Testis (tissue), 3 donors: ENCODE data around the gene MAP7. TPM values are rescaled to one million over a fixed set of nuclear protein-coding genes. Genes with fewer than 3 reads are reported as not detected.

ENCODE experiments used
- DNase-seq: peaks from one replicate; pipeline ENCODE4 v3.0.0-alpha.2; 2019
- H3K27ac ChIP-seq, 2 donors: fragments of 200-600 bp; sonication (generic); one replicate each; pipeline ENCODE4 v1.5.1; 2019
- H3K27me3 ChIP-seq: fragments of 200-600 bp; sonication (generic); one replicate; pipeline ENCODE4 v1.5.1; 2019
- H3K36me3 ChIP-seq: fragments of 200-600 bp; sonication (generic); one replicate; pipeline ENCODE4 v1.5.1; 2017; ENCODE audit warnings: low read depth; ENCODE audit errors: missing control alignments
- H3K4me1 ChIP-seq: fragments of 200-600 bp; sonication (generic); one replicate; pipeline ENCODE4 v1.5.1; 2019
- H3K4me3 ChIP-seq, 2 donors: fragments of 200-600 bp; sonication (generic); one replicate each; pipeline ENCODE4 v1.5.1; 2017 to 2019
- H3K9me3 ChIP-seq: fragments of 200-600 bp; sonication (generic); one replicate; pipeline ENCODE4 v1.5.1; 2017
- CTCF ChIP-seq, 3 experiments: fragments of 450-650 bp in 2 of 3; fragments of 200-600 bp in 1 of 3; sonication (generic) in 1 of 3; IDR thresholded peaks; one replicate each; pipeline ENCODE4 v1.5.1; 2016 to 2019; ENCODE audit warnings: antibody characterized with exemption in 3 of 3, mild to moderate bottlenecking in 2 of 3, moderate library complexity in 1 of 3
- POLR2A ChIP-seq: fragments of 450-650 bp; IDR thresholded peaks from one replicate; pipeline ENCODE4 v1.6.1; 2017; ENCODE audit warnings: antibody characterized with exemption, mild to moderate bottlenecking, moderate library complexity
- WGBS, 2 donors: methylation state at CpG; one replicate each; pipeline ENCODE4 v1.1.5; 2018; 5-methylcytosine and 5-hydroxymethylcytosine counted together
- intact Hi-C: fragments of 100-400 bp; cut with DNase I; formaldehyde crosslinking; loops from one replicate; pipeline ENCODE4 v1.15.1; 2023; ENCODE audit warnings: low total_unique reads
- polyA plus RNA-seq: library from polyadenylated mRNA; stranded (reverse); fragments of 350-450 nt; fragmentation: Illumina TruSeq; extraction: RNeasy Lipid Tissue Mini Kit (QIAGEN cat#74804); gene quantifications from one replicate; pipeline ENCODE4 v1.2.3, GENCODE V29; 2014; ENCODE audit warnings: low read depth, low replicate concordance; ENCODE audit not compliant: insufficient read depth
- total RNA-seq, 2 donors: library from RNA; depleted of rRNA; stranded (reverse); fragments of >200 nt; gene quantifications; one replicate each; pipeline ENCODE4 v1.2.3, GENCODE V29; 2016

MAP7 gene
- total and polyA plus RNA-seq, 3 donors from 2014 or later: 38.5 to 61.4 (median 48.7) TPM

DNA sequence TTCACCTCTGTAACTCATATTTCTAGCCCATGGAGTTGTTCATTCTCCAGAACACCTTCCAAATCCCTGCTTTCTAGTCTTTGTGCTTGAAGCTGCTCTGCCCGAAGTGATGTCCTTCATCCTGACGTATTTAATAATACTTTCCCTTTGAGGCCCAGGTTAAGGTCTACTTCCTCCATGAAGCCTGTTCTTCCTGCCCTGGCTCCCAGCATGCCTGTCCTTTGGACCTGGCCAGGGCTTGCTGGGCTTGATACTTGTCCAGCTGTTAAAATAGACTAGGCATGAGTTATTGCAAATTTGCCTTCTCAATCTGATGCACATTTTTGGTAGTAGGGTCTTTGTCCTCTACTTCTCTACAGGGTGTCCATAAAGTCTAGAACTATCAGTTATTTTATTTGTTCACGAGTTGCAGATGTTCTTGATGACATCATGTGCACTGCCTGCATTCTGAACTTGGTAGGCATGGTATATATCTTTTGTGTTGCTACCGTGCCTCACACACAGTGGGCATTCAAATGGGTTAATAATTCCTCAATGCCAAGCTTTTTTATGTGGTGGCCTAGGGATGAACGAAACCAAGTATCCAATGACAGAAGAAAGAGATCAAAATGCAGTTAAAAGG, 3.1 kb upstream of the MAP7 start:
- 65 to 69% methylated on average over 5 of the region's 5 CpGs for WGBS, 2 donors
- TF ChIP-seq CTCF (IDR thresholded peaks at IDR 0.05) (no peak), POLR2A (no peak)
- intact Hi-C loops: no loop called here
- H3K9me3 ChIP-seq: no peaks in the 10 kb centered on the region
- no peak for DNase-seq
- H3K27me3 ChIP-seq: no peaks in the 10 kb centered on the region
- H3K36me3 ChIP-seq: no peaks in the 10 kb centered on the region
- H3K27ac ChIP-seq: no peak overlapping the region
- H3K4me1 ChIP-seq: peaks cover 13% of the 10 kb centered on the region
- no peak overlapping the region for H3K4me3 ChIP-seq

GRCh38 chr6:136552054-136552453, 1.8 kb upstream of the MAP7 start:
- DNase-seq: no peak
- Histone ChIP-seq H3K4me3 (no peak overlapping the region), H3K36me3 (no peaks in the 10 kb centered on the region), H3K27me3 (no peaks in the 10 kb centered on the region), H3K27ac (no peak overlapping the region), H3K9me3 (no peaks in the 10 kb centered on the region), H3K4me1 (peaks cover 13% of the 10 kb centered on the region)
- WGBS, 2 donors: 68 to 71% methylated on average over 4 of the region's 4 CpGs
- intact Hi-C loops: no loop called here
- TF ChIP-seq CTCF (IDR thresholded peaks at IDR 0.05) (no peak), POLR2A (no peak)

- Histone ChIP-seq H3K27me3 (no peaks in the 10 kb centered on the region), H3K4me3 (peak overlapping the region; percentile 86 to 90), H3K27ac (peak overlapping the region; percentile 60 to 79), H3K4me1 (peaks cover 13% of the 10 kb centered on the region), H3K9me3 (no peaks in the 10 kb centered on the region), H3K36me3 (no peaks in the 10 kb centered on the region)
- DNase-seq: peak; percentile 66
- intact Hi-C loops: no loop called here
- no peak for TF ChIP-seq POLR2A
- no peak for TF ChIP-seq CTCF (IDR thresholded peaks at IDR 0.05)
- 8 to 15% methylated on average over 8 of the region's 8 CpGs for WGBS, 2 donors
These were observed 881 bp upstream of the MAP7 start for GRCh38 chr6:136551103-136551502.

- DNase-seq: peak; percentile 21
- H3K4me3 ChIP-seq: peak overlapping the region; percentile 86 to 90
- TF ChIP-seq POLR2A (no peak), CTCF (IDR thresholded peaks at IDR 0.05) (no peak)
- intact Hi-C loops: no loop called here
- no peaks in the 10 kb centered on the region for H3K27me3 ChIP-seq
- H3K27ac ChIP-seq: peak overlapping the region; percentile 79 to 81
- peaks cover 13% of the 10 kb centered on the region for H3K4me1 ChIP-seq
- 0% methylated on average over 11 of the region's 46 CpGs; no CpG with 5 or more reads in 1 of the 2 donors for WGBS, 2 donors
- H3K9me3 ChIP-seq: no peaks in the 10 kb centered on the region
- no peaks in the 10 kb centered on the region for H3K36me3 ChIP-seq
These were observed 235 bp downstream of the MAP7 start for GRCh38 chr6:136550045-136550329.

DNA sequence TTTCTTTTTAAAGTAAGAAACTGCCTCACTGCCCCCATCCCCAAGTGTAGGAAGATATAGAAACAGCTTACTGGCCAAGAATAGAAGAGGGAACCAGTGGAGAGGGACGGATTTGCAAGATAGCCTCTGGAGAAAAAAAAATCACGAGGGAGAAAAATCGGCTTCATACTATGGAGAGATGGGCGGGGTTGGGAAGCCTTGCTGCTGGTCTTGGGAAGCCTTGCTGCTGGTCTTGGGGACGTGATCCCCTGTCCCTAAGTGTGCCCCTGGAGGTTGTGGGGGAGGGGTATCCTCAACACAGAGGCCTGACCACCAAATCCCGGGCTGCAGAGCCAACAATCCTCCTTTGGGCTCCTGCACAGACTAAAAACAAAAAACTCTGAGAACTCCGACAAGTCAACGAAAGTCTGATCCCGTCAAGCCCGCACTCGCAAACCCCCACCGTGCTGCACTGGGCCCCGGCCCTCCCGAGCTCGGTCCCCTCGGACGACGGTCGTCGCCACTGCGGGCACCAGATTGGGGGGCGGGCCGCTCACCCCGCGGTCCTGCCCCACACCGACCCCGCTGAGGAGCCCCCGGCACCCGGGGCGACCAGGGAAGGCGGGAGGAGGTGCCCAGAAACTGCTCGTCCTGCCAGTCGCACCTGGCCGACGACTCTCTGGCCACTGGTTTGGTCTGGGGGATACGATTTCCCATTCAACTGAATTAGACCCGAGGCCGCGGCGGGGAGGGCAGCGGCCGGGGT, 750 bp downstream of the MAP7 start:
- H3K4me3 ChIP-seq: peak overlapping the region; percentile 86 to 90
- DNase-seq: peak; percentile 70
- TF ChIP-seq CTCF (IDR thresholded peaks at IDR 0.05) (no peak), POLR2A (no peak)
- intact Hi-C loops: no loop called here
- WGBS, 2 donors: 3 to 15% methylated on average over 5 to 42 of the region's 42 CpGs
- H3K36me3 ChIP-seq: no peaks in the 10 kb centered on the region
- peak overlapping the region; percentile 79 to 81 for H3K27ac ChIP-seq
- H3K9me3 ChIP-seq: no peaks in the 10 kb centered on the region
- H3K27me3 ChIP-seq: no peaks in the 10 kb centered on the region
- peaks cover 13% of the 10 kb centered on the region for H3K4me1 ChIP-seq
